Activated CD4-positive, alpha-beta T cell treated with anti-CD3 and anti-CD28 coated beads, Interleukin-2, amount 50 U/mL, for 24 hours (primary cell): Measurements from ENCODE around the gene MUC3A.
"Not testable (repeated sequence)": the region's sequence is repeated elsewhere in the genome, so short reads cannot be mapped to it uniquely, and the experiment has no call there.

Experiments
- DNase-seq, 2 donors: peaks; one replicate each; pipeline ENCODE4 v3.0.0-alpha.2; 2020; ENCODE audit warnings: low read depth in 1 of 2, low spot score in 1 of 2

The MUC3A gene

GRCh38 chr7:100969066-100969615, 19.8 kb downstream of the MUC3A start, which contains the start of gene MUC12:
Gene MUC12, plus strand, starts transcription at chr7:100969565. Its CDS starts 58 bp downstream, at chr7:100969623.
- DNase-seq = no peak

GRCh38 chr7:100971111-100972001, 22.0 kb downstream of the MUC3A start:
- no peak for DNase-seq

- DNase-seq = no peak
These were observed 22.6 kb downstream of the MUC3A start for GRCh38 chr7:100972002-100972347.

GRCh38 chr7:100974021-100974420, 24.7 kb downstream of the MUC3A start:
- DNase-seq = no peak

GRCh38 chr7:100975371-100975821, 26.1 kb downstream of the MUC3A start:
- DNase-seq = no peak

GRCh38 chr7:100978300-100978699, 29.0 kb downstream of the MUC3A start:
- DNase-seq = no peak

- DNase-seq = no peak
These were observed 34.3 kb downstream of the MUC3A start for GRCh38 chr7:100983451-100984187.

GRCh38 chr7:100984241-100984918, 35.0 kb downstream of the MUC3A start:
- not testable (repeated sequence) for DNase-seq

GRCh38 chr7:100985033-100985797, 35.9 kb downstream of the MUC3A start:
- DNase-seq = not testable (repeated sequence)

- no peak for DNase-seq
These were observed 42.3 kb downstream of the MUC3A start for GRCh38 chr7:100991631-100992030.

- not testable (repeated sequence) for DNase-seq
These were observed 42.9 kb downstream of the MUC3A start for GRCh38 chr7:100992280-100992679.

GRCh38 chr7:100994671-100995070, 45.3 kb downstream of the MUC3A start:
- not testable (repeated sequence) for DNase-seq

GRCh38 chr7:100998530-100998929, 49.2 kb downstream of the MUC3A start:
- DNase-seq = not testable (repeated sequence)

GRCh38 chr7:100999334-100999733, 50.0 kb downstream of the MUC3A start:
- DNase-seq = not testable (repeated sequence)

GRCh38 chr7:101000025-101000424, 50.7 kb downstream of the MUC3A start:
- not testable (repeated sequence) for DNase-seq

GRCh38 chr7:101002333-101002732, 53.0 kb downstream of the MUC3A start:
- not testable (repeated sequence) for DNase-seq

GRCh38 chr7:101007361-101007760, 58.0 kb downstream of the MUC3A start:
- DNase-seq = not testable (repeated sequence)

GRCh38 chr7:101009629-101010028, 60.3 kb downstream of the MUC3A start:
- DNase-seq = no peak

GRCh38 chr7:101012931-101013330, 63.6 kb downstream of the MUC3A start:
- no peak for DNase-seq

GRCh38 chr7:101015626-101016025, 66.3 kb downstream of the MUC3A start:
- no peak for DNase-seq
